Sigmoid colon (tissue), 7 donors: Measurements from ENCODE around the gene RBM18. TPM values are rescaled to one million over a fixed set of nuclear protein-coding genes. Genes with fewer than 3 reads are reported as not detected.

Experiments used
- DNase-seq: peaks from one replicate; pipeline ENCODE4 v3.0.0-alpha.2; 2019
- H3K27ac ChIP-seq, 4 donors: fragments of 200-600 bp; sonication (generic); one replicate each; pipeline ENCODE4 v1.5.1; 2016 to 2019; ENCODE audit warnings: mild to moderate bottlenecking in 1 of 4
- H3K27me3 ChIP-seq, 3 donors: fragments of 200-600 bp; sonication (generic); one replicate each; pipeline ENCODE4 v1.5.1; 2019; ENCODE audit warnings: mild to moderate bottlenecking in 1 of 3
- H3K36me3 ChIP-seq, 4 donors: fragments of 200-600 bp; sonication (generic); one replicate each; pipeline ENCODE4 v1.5.1; 2016 to 2019
- H3K4me1 ChIP-seq, 4 donors: fragments of 200-600 bp; sonication (generic); one replicate each; pipeline ENCODE4 v1.5.1; 2017 to 2019
- H3K4me3 ChIP-seq, 4 donors: fragments of 200-600 bp; sonication (generic); one replicate each; pipeline ENCODE4 v1.5.1; 2017 to 2019; ENCODE audit warnings: mild to moderate bottlenecking in 2 of 4, moderate library complexity in 1 of 4
- H3K9me3 ChIP-seq, 4 donors: fragments of 200-600 bp in 3 of 4; sonication (generic) in 3 of 4; one replicate each; pipeline versions ENCODE4 v1.5.1 to v1.6.1; 2013 to 2019
- EP300 ChIP-seq, 4 donors: sonication (generic); formaldehyde crosslinking; IDR thresholded peaks; one replicate each; pipeline ENCODE4 v1.6.1; 2017; ENCODE audit warnings: antibody characterized with exemption in 4 of 4
- POLR2A ChIP-seq, 2 donors: fragments of 450-650 bp; IDR thresholded peaks; one replicate each; pipeline ENCODE4 v1.6.1; 2016; ENCODE audit warnings: antibody characterized with exemption in 2 of 2, mild to moderate bottlenecking in 2 of 2, moderate library complexity in 2 of 2
- POLR2AphosphoS5 ChIP-seq, 4 donors: sonication (generic); formaldehyde crosslinking; IDR thresholded peaks; one replicate each; pipeline ENCODE4 v1.6.1; 2017; ENCODE audit warnings: antibody characterized with exemption in 4 of 4
- WGBS, 2 donors: extraction: QIAGEN DNeasy Blood & Tissue Kit; methylation state at CpG; one replicate each; pipeline ENCODE4 v1.1.7; 2013; 5-methylcytosine and 5-hydroxymethylcytosine counted together
- intact Hi-C: fragments of 100-400 bp; cut with DNase I; formaldehyde crosslinking; loops from one replicate; pipeline ENCODE4 v1.15.1; 2023
- polyA plus RNA-seq, 3 donors: library from polyadenylated mRNA; stranded (reverse); fragments of 200-250 nt; gene quantifications; one replicate each; pipeline ENCODE4 v1.2.3, GENCODE V29; 2013
- total RNA-seq, 4 donors: library from RNA; depleted of rRNA; stranded (reverse); fragments of >200 nt; gene quantifications; one replicate each; pipeline ENCODE4 v1.1.0, GENCODE V29; 2016
- TF ChIP-seq, protein P1 (sequence below), 4 experiments: fragments of 450-650 bp in 3 of 4; fragments of 200-600 bp in 1 of 4; IDR thresholded peaks; one replicate each; pipeline ENCODE4 v1.5.1; 2016 to 2019; ENCODE audit warnings: antibody characterized with exemption in 4 of 4, mild to moderate bottlenecking in 3 of 4, moderate library complexity in 2 of 4
- donor health status: healthy with polysubstance abuse.
- donor health status: Bipolar disorder and iron deficiency.
- donor health status: healthy.

The RBM18 gene
- total and polyA plus RNA-seq, 7 donors, result 8.2 to 16.8 (median 11.9) TPM

GRCh38 chr9:122277285-122277897 is 12.8 kb upstream of the RBM18 start:
- Histone ChIP-seq H3K27me3 (no peaks in the 10 kb centered on the region), H3K9me3 (peaks cover 0 to 2% (median 0%) of the 10 kb centered on the region in 4 donors), H3K27ac (no peak overlapping the region), H3K4me3 (no peak overlapping the region), H3K4me1 (no peaks in the 10 kb centered on the region), H3K36me3 (peaks cover 0 to 37% (median 2%) of the 10 kb centered on the region in 4 donors)
- intact Hi-C loops, result no loop called here
- TF ChIP-seq EP300 (IDR thresholded peaks at IDR 0.05), result no peak
- TF ChIP-seq POLR2AphosphoS5 (IDR thresholded peaks at IDR 0.05), result no peak
- no peak for TF ChIP-seq POLR2A (IDR thresholded peaks at IDR 0.05)
- TF ChIP-seq, protein P1, sequence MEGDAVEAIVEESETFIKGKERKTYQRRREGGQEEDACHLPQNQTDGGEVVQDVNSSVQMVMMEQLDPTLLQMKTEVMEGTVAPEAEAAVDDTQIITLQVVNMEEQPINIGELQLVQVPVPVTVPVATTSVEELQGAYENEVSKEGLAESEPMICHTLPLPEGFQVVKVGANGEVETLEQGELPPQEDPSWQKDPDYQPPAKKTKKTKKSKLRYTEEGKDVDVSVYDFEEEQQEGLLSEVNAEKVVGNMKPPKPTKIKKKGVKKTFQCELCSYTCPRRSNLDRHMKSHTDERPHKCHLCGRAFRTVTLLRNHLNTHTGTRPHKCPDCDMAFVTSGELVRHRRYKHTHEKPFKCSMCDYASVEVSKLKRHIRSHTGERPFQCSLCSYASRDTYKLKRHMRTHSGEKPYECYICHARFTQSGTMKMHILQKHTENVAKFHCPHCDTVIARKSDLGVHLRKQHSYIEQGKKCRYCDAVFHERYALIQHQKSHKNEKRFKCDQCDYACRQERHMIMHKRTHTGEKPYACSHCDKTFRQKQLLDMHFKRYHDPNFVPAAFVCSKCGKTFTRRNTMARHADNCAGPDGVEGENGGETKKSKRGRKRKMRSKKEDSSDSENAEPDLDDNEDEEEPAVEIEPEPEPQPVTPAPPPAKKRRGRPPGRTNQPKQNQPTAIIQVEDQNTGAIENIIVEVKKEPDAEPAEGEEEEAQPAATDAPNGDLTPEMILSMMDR (IDR thresholded peaks at IDR 0.05), result no peak
- no peak for DNase-seq
- 98% methylated on average over 10 of the region's 10 CpGs for WGBS, 2 donors

DNA sequence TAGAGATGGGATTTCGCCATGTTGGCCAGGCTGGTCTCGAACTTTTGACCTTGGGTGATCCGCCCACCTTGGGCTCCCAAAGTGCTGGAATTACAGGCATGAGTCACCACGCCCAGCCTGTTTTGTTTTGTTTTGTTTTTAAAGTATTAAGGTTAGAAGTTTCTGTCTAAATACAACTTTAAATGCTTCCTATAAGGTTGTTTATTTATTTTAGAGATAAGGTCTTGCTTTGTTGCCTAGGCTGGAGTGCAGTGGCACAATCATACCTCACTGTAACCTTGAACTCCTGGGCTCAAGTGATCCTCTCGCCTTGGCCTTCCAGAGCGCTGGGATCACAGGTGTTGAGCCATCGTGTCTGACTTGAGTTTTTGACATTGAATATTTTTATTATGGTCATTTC is 11.5 kb upstream of the RBM18 start:
- peaks cover 0 to 40% (median 2%) of the 10 kb centered on the region in 4 donors for H3K36me3 ChIP-seq
- H3K27me3 ChIP-seq, result no peaks in the 10 kb centered on the region
- H3K4me3 ChIP-seq, result no peak overlapping the region
- intact Hi-C loops, result no loop called here
- peaks cover 0 to 2% (median 0%) of the 10 kb centered on the region in 4 donors for H3K9me3 ChIP-seq
- WGBS, 2 donors, result 90 to 96% methylated on average over 7 of the region's 7 CpGs
- H3K4me1 ChIP-seq, result no peaks in the 10 kb centered on the region
- H3K27ac ChIP-seq, result no peak overlapping the region
- TF ChIP-seq EP300 (IDR thresholded peaks at IDR 0.05) (no peak), POLR2A (IDR thresholded peaks at IDR 0.05) (no peak), POLR2AphosphoS5 (IDR thresholded peaks at IDR 0.05) (no peak)
- TF ChIP-seq, protein P1 (IDR thresholded peaks at IDR 0.05), result no peak
- DNase-seq, result no peak

GRCh38 chr9:122274055-122274454 is 9.4 kb upstream of the RBM18 start:
- DNase-seq, result no peak
- 92 to 97% methylated on average over 2 of the region's 2 CpGs for WGBS, 2 donors
- Histone ChIP-seq H3K27me3 (no peaks in the 10 kb centered on the region), H3K9me3 (peaks cover 0 to 2% (median 0%) of the 10 kb centered on the region in 4 donors), H3K4me1 (no peaks in the 10 kb centered on the region), H3K4me3 (no peak overlapping the region), H3K27ac (no peak overlapping the region), H3K36me3 (peaks cover 0 to 34% (median 0%) of the 10 kb centered on the region in 4 donors)
- intact Hi-C loops, result no loop called here
- TF ChIP-seq POLR2AphosphoS5 (IDR thresholded peaks at IDR 0.05), result no peak
- TF ChIP-seq, protein P1 (IDR thresholded peaks at IDR 0.05), result no peak
- no peak for TF ChIP-seq EP300 (IDR thresholded peaks at IDR 0.05)
- TF ChIP-seq POLR2A (IDR thresholded peaks at IDR 0.05), result no peak

DNA sequence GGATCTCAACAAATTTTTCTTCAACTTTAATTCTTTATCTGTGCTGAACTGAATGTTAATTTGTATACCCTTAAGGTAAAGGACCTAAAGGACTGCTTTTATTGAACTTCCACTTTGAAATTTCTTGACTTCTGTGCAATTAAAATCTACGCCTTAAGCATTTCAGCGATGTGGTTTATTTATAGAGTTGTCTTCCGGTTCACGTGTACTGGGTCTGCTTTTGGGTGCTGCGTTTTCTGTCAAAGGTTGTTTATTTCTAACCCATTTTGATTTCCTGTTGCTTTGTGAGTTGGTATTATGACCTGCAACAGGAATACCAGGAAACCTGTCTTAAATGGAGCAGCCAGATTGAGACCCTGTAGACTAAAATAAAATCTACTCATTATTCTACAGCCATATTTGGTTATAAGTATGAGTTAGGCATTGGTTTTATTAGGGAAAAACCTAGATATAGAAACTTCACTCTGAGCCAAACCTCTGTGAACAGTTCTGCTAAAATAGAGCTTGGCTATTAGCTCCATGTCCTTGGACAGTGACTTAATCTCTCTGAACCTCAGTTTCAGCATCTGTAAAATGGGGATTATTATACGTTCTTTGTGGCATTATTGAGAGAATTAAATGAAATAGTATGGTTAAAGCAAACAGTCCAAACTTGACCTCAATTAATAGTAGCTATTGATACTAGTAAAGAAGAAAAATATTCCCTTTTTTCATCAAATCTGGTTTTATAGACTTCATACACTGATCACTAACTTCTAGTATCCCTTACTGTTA is 3.6 kb upstream of the RBM18 start:
- H3K4me3 ChIP-seq, result no peak overlapping the region
- DNase-seq, result no peak
- H3K27me3 ChIP-seq, result no peaks in the 10 kb centered on the region
- H3K27ac ChIP-seq, result no peak overlapping the region
- intact Hi-C loops, result no loop called here
- no peak for TF ChIP-seq POLR2A (IDR thresholded peaks at IDR 0.05)
- TF ChIP-seq POLR2AphosphoS5 (IDR thresholded peaks at IDR 0.05), result no peak
- TF ChIP-seq, protein P1 (IDR thresholded peaks at IDR 0.05), result no peak
- TF ChIP-seq EP300 (IDR thresholded peaks at IDR 0.05), result no peak
- no peaks in the 10 kb centered on the region for H3K9me3 ChIP-seq
- 87 to 91% methylated on average over 6 of the region's 6 CpGs for WGBS, 2 donors
- H3K4me1 ChIP-seq, result peaks cover 0 to 24% (median 18%) of the 10 kb centered on the region in 4 donors
- H3K36me3 ChIP-seq, result peaks cover 0 to 24% (median 0%) of the 10 kb centered on the region in 4 donors
